Cardiac ventricle fibroblast (primary cell): ENCODE data around the gene DSC3. TPM values are rescaled to one million over a fixed set of nuclear protein-coding genes. Genes with fewer than 3 reads are reported as not detected.

Experiments
- total RNA-seq: library from RNA; depleted of rRNA; stranded (reverse); fragments of >200 nt; gene quantifications from 2 replicates; pipeline ENCODE4 v1.2.3, GENCODE V29; 2015

Gene DSC3
- under 0.01 and 0.05 TPM in 2 replicates for total RNA-seq

GRCh38 chr18:31042406-31043181 is at the start of gene DSC3:
Gene DSC3 (minus strand): TSS chr18:31042742. CDS start chr18:31042660, 82 bp downstream.

Other genes starting within 250 kb of the DSC3 start
- gene DSC2, start 59.7 kb upstream of the DSC3 start, total RNA-seq, result not detected in 2 replicates
- not detected in 2 replicates for gene DSC1, start 120.1 kb upstream of the DSC3 start, total RNA-seq